GM12878 (cell line): ENCODE results near the gene PPP1R12B. TPM values are rescaled to one million over a fixed set of nuclear protein-coding genes. Genes with fewer than 3 reads are reported as not detected.
A peak's percentile ranks its signal among the peaks of the same experiment; 100 is the strongest.

ENCODE experiments used
- ATAC-seq: fragments of 200-7000 bp; cut with Tn5 transposase; 3 replicates; pipeline ENCODE4 v1.9.1; 2020; ENCODE audit warnings: mild to moderate bottlenecking, moderate library complexity
- BruUV-seq: library from RNA; stranded (reverse); fragments of 400-500 nt; replicated peaks from 2 replicates; lab custom pipeline; 2021; lab: Mats Ljungman, UMichigan
- CTCF ChIA-PET: fragments of 300-600 bp; sonication (Branson Sonifier 250); formaldehyde crosslinking; extraction: SDS; loops from one replicate; lab custom pipeline; 2021; ENCODE audit warnings: inconsistent platforms; lab: Yijun Ruan, JAX
- POLR2A ChIA-PET: fragments of 350-600 bp; formaldehyde crosslinking; extraction: SDS; loops from one replicate; lab custom pipeline; 2021; ENCODE audit warnings: inconsistent platforms; lab: Charles Lee
- RAD21 ChIA-PET: fragments of 300-600 bp; sonication (Branson Sonifier 250); formaldehyde crosslinking; loops from one replicate; lab custom pipeline; 2023; ENCODE audit warnings: antibody characterized with exemption; ENCODE audit not compliant: unreplicated experiment; lab: Charles Lee
- SMC1A ChIA-PET: fragments of 300-600 bp; sonication (Branson Sonifier 250); formaldehyde crosslinking; loops from one replicate; lab custom pipeline; 2023; ENCODE audit not compliant: unreplicated experiment, uncharacterized antibody; lab: Charles Lee
- DNase-seq: peaks from one replicate; pipeline ENCODE4 v3.0.0-alpha.2; 2011; ENCODE audit warnings: low read depth, low spot score
- FAIRE-seq: peaks from 3 replicates; lab custom pipeline; 2011; peaks lifted over from hg19 to GRCh38; lab: Jason Lieb, UNC
- H2AFZ ChIP-seq: 2 replicates; pipeline ENCODE4 v1.6.0; 2011; ENCODE audit warnings: low read depth, low read length, control low read depth; ENCODE audit not compliant: control insufficient read depth
- H3K27ac ChIP-seq: 2 replicates; pipeline ENCODE4 v1.5.1; 2011; ENCODE audit warnings: control low read depth; ENCODE audit not compliant: control insufficient read depth, insufficient read depth
- H3K27me3 ChIP-seq, 2 experiments: replicated peaks in 1 of 2; 2 replicates each; pipeline versions ENCODE4 v1.6.0 to v1.6.1; 2011; ENCODE audit warnings: low read length in 1 of 2; ENCODE audit not compliant: control insufficient read depth in 2 of 2, insufficient read depth in 2 of 2
- H3K36me3 ChIP-seq, 2 experiments: 2 replicates each; pipeline ENCODE4 v1.5.1; 2011; ENCODE audit warnings: low read length in 1 of 2; ENCODE audit not compliant: control insufficient read depth in 2 of 2, insufficient read depth in 2 of 2
- H3K4me1 ChIP-seq: 2 replicates; pipeline ENCODE4 v1.6.1; 2011; ENCODE audit warnings: mild to moderate bottlenecking, low read length, moderate library complexity, mixed read lengths; ENCODE audit not compliant: control insufficient read depth, insufficient read depth
- H3K4me2 ChIP-seq: 2 replicates; pipeline ENCODE4 v1.6.0; 2011; ENCODE audit warnings: control low read depth; ENCODE audit not compliant: control insufficient read depth, insufficient read depth
- H3K4me3 ChIP-seq: fragments of 200-600 bp; sonication (generic); 2 replicates; pipeline ENCODE4 v1.5.1; 2016
- H3K79me2 ChIP-seq: 2 replicates; pipeline ENCODE4 v1.6.0; 2011; ENCODE audit warnings: low read length; ENCODE audit not compliant: control insufficient read depth, insufficient read depth
- H3K9ac ChIP-seq: 2 replicates; pipeline ENCODE4 v1.8.0; 2011; ENCODE audit warnings: low read length, control low read depth, mixed read lengths; ENCODE audit not compliant: control insufficient read depth, insufficient read depth
- H3K9me3 ChIP-seq: replicated peaks from 3 replicates; pipeline ENCODE4 v1.5.1; 2011; ENCODE audit warnings: mild to moderate bottlenecking, low read length; ENCODE audit not compliant: control insufficient read depth, insufficient read depth
- H4K20me1 ChIP-seq: 2 replicates; pipeline ENCODE4 v1.6.0; 2011; ENCODE audit not compliant: control insufficient read depth, insufficient read depth
- BHLHE40 ChIP-seq, 2 experiments: fragments of 450-650 bp in 1 of 2; IDR thresholded peaks; 2 replicates each; pipeline ENCODE4 v1.6.1; 2011 to 2017; ENCODE audit warnings: low read depth in 2 of 2, borderline replicate concordance in 1 of 2, improper control_type of control experiment in 1 of 2, low read length in 1 of 2, mild to moderate bottlenecking in 1 of 2
- RB1 ChIP-seq: fragments of 450-650 bp; formaldehyde crosslinking; IDR thresholded peaks from 2 replicates; pipeline ENCODE4 v1.6.1; 2017; ENCODE audit warnings: mild to moderate bottlenecking, borderline replicate concordance
- RCOR1 ChIP-seq: conservative IDR thresholded peaks from 2 replicates; pipeline ENCODE4 v1.6.1; 2012; ENCODE audit warnings: low read depth, low read length, improper control_type of control experiment
- in situ Hi-C: fragments of 300-500 bp; cut with MboI; formaldehyde crosslinking; loops from 9 replicates; pipeline ENCODE4 v1.14.3; 2018; ENCODE audit warnings: mixed read lengths
- intact Hi-C: fragments of 100-400 bp; cut with micrococcal nuclease; formaldehyde crosslinking; loops from one replicate; pipeline ENCODE4 v1.14.2; 2022; ENCODE audit not compliant: unreplicated experiment
- polyA plus RNA-seq, 11 experiments: library from polyadenylated mRNA; depleted of rRNA in 4 of 11; unstranded in 6 of 11; stranded (reverse) in 5 of 11; fragments of >200 nt; fragmentation: Nextera tagmentation in 4 of 11; fragmentation: Illumina TruSeq in 1 of 11; extraction: Ambion mirVana in 4 of 11; extraction: Trizol in 1 of 11; gene quantifications; 1 replicate in 1 of 11; 2 replicates in 10 of 11; pipeline versions ENCODE4 v1.2.1 to v1.2.3, GENCODE V29; 2011 to 2016; ENCODE audit warnings: inconsistent platforms in 2 of 11, missing spikeins in 2 of 11, low read depth in 1 of 11
- total RNA-seq, 4 experiments: library from RNA; depleted of rRNA in 3 of 4; stranded (reverse); fragments of >200 nt in 3 of 4; fragmentation: Illumina TruSeq in 1 of 4; extraction: Trizol in 1 of 4; gene quantifications; 2 replicates each; pipeline versions ENCODE4 v1.2.1 to v1.2.3, GENCODE V29; 2013 to 2021
- TF ChIP-seq, protein P1 (sequence below): fragments of 450-650 bp; IDR thresholded peaks from 2 replicates; pipeline ENCODE4 v1.6.1; 2018; ENCODE audit warnings: mild to moderate bottlenecking, low read depth, moderate library complexity; ENCODE audit not compliant: partially characterized antibody

PPP1R12B gene
- total and polyA plus RNA-seq, 10 of the 15 experiments (the other 5 are each of a cell fraction or from before 2014, with no cell fraction given), result 0.29 to 9.4 (median 4.7) TPM

DNA sequence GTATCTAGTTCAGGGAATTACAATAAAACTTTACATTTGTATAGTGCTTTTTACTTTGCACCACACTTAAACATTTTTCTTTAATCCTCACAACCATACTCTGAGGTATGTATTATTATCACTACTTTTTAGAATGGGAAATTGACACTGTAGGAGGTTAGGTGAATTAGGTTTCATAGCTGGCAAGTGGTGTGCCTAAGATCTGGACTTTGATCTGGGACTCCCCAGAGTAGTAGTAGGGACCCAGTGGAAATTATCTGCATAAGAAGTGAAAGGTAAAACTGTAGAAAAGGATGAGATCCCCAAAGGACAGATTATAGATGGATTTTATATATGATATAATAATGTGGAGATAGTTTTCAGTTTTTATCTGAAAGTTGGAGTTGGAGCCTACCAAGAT is 85.6 kb downstream of the PPP1R12B start:
- no TSS peak for BruUV-seq
- DNase-seq, result no peak
- no peak overlapping the region for H3K27ac ChIP-seq
- H3K36me3 ChIP-seq, result peaks cover 3 to 4% of the 10 kb centered on the region in 2 experiments; a peak in 3 of 4 replicates
- H3K4me1 ChIP-seq, result no peaks in the 10 kb centered on the region
- H3K4me3 ChIP-seq, result no peak overlapping the region
- H3K9me3 ChIP-seq, result no peaks in the 10 kb centered on the region
- H3K27me3 ChIP-seq, result no peaks in the 10 kb centered on the region
- no peak overlapping the region for H2AFZ ChIP-seq
- intact Hi-C loops, result no loop called here
- in situ Hi-C loops, result no loop called here
- H4K20me1 ChIP-seq, result no peaks in the 10 kb centered on the region
- ChIA-PET POLR2A (no interaction called here), SMC1A (interaction anchor here (0.9 kb wide), 1 partner anchor 9 kb away, joined by 3 read pairs; no protein-coding TSS in a partner anchor), CTCF (no interaction called here), RAD21 (interaction anchor here (1.3 kb wide), 1 partner anchor 86 kb away, joined by 3 read pairs; no protein-coding TSS in a partner anchor)
- ATAC-seq, result peak; percentile 43; the same call in 2 of the 3 replicates
- FAIRE-seq, result no peak
- no peaks in the 10 kb centered on the region for H3K79me2 ChIP-seq
- H3K4me2 ChIP-seq, result no peak overlapping the region
- H3K9ac ChIP-seq, result no peak overlapping the region
- no peak for TF ChIP-seq RB1
- no peak for TF ChIP-seq RCOR1
- TF ChIP-seq, protein P1, sequence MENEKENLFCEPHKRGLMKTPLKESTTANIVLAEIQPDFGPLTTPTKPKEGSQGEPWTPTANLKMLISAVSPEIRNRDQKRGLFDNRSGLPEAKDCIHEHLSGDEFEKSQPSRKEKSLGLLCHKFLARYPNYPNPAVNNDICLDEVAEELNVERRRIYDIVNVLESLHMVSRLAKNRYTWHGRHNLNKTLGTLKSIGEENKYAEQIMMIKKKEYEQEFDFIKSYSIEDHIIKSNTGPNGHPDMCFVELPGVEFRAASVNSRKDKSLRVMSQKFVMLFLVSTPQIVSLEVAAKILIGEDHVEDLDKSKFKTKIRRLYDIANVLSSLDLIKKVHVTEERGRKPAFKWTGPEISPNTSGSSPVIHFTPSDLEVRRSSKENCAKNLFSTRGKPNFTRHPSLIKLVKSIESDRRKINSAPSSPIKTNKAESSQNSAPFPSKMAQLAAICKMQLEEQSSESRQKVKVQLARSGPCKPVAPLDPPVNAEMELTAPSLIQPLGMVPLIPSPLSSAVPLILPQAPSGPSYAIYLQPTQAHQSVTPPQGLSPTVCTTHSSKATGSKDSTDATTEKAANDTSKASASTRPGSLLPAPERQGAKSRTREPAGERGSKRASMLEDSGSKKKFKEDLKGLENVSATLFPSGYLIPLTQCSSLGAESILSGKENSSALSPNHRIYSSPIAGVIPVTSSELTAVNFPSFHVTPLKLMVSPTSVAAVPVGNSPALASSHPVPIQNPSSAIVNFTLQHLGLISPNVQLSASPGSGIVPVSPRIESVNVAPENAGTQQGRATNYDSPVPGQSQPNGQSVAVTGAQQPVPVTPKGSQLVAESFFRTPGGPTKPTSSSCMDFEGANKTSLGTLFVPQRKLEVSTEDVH, result no peak
- peak in 1 of 2 experiments; percentile 64; a peak in 1 of 4 replicates for TF ChIP-seq BHLHE40 (IDR thresholded peaks at IDR 0.05; ENCODE audit: borderline replicate concordance in 1 of 2, low read depth in 2 of 2, low read length in 1 of 2)
